ENCODE data around the gene CHI3L1.

DNA sequence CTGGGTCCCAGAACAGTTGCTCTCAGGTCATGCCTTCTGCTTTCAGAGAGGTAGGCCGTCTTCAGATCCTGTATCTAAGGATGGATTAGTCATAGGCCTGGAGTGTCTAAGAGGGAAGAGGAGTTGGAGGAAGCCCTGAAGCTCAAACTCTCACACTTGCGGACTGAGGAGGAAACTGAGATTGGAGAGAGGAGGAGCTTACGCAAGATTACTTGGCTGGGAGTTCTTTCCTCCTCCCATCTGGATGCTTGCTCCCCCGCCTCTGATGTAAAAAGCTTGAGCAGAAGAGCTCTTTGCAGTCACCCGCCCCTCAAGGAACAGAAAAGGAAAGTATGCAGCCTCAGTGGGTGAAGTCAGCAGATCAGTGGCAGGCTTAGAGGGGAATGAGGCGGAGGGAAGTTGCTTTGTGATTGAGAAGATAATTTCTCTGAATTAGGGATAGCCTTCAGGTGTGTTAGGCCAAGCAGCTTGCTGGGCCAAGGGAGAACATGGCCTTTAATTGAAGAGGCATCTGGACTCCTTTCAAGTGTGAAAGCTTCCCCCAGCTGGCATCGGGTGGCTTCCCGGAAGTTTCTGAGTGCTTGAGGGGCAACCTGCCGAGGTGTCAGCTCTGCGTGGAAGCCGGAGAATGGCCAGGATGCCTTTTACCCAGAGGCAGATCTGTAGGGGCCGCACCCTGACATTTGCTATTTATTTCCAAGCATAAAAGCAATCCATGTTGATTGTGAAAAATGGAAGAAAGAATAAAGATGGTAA is 52.4 kb downstream of the CHI3L1 start:
- TF ChIP-seq, protein P1, sequence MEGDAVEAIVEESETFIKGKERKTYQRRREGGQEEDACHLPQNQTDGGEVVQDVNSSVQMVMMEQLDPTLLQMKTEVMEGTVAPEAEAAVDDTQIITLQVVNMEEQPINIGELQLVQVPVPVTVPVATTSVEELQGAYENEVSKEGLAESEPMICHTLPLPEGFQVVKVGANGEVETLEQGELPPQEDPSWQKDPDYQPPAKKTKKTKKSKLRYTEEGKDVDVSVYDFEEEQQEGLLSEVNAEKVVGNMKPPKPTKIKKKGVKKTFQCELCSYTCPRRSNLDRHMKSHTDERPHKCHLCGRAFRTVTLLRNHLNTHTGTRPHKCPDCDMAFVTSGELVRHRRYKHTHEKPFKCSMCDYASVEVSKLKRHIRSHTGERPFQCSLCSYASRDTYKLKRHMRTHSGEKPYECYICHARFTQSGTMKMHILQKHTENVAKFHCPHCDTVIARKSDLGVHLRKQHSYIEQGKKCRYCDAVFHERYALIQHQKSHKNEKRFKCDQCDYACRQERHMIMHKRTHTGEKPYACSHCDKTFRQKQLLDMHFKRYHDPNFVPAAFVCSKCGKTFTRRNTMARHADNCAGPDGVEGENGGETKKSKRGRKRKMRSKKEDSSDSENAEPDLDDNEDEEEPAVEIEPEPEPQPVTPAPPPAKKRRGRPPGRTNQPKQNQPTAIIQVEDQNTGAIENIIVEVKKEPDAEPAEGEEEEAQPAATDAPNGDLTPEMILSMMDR (conservative IDR thresholded peaks at IDR 0.05; ENCODE audit: low read length), result no peak
- TF ChIP-seq EZH2phosphoT487 (IDR thresholded peaks at IDR 0.05; ENCODE audit: borderline replicate concordance, low read depth, low read length), result no peak
